B cell (primary cell): Measurements from ENCODE around the gene PPARG.

Source experiments
- CTCF ChIP-seq: fragments of 200-600 bp; IDR thresholded peaks from one replicate; pipeline ENCODE4 v1.8.0; 2022; ENCODE audit warnings: antibody characterized with exemption, mild to moderate bottlenecking
- EZH2 ChIP-seq: IDR thresholded peaks from 2 replicates; pipeline ENCODE4 v1.6.1; 2012; ENCODE audit warnings: borderline replicate concordance, low read depth, mild to moderate bottlenecking, moderate library complexity, low read length; ENCODE audit not compliant: insufficient read depth, poor library complexity, severe bottlenecking

GRCh38 chr3:12423918-12424630, 135.2 kb downstream of the PPARG start:
- TF ChIP-seq CTCF = no peak
- TF ChIP-seq EZH2 = no peak
